ENCODE results near the gene PSD2. TPM values are rescaled to one million over a fixed set of nuclear protein-coding genes. Genes with fewer than 3 reads are reported as not detected.

PSD2 gene
- total and polyA plus RNA-seq, 2 donors (not counting 1 experiment from before 2014, with no cell fraction given) = 0.10 to 0.17 TPM

DNA sequence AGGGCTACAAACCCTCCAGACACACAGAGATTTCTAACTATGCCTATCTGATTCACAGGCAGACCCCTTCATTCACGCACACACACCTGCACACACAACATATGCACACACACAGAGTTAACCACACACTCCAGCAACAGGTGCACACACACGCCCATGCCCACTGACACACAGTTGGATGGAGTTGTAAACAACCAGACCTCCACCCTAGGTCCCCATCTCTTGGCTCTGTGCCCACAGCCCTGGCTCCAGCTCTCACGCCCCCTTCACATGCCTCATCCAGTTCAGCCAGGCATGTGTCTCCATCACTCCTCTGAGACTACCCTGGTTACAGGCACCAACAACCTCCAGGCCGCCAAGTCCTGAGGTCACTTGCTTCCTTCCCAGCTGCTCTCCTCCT is 61.1 kb downstream of the PSD2 start:
- H3K9me3 ChIP-seq (ENCODE audit: control extremely low read depth in 1 of 3, control insufficient read depth in 2 of 3, insufficient read depth in 1 of 3, low read length in 2 of 3) = no peaks in the 10 kb centered on the region
- H3K27ac Mint-ChIP-seq = no peak overlapping the region
- no peak overlapping the region for H2AFZ ChIP-seq (ENCODE audit: insufficient read depth, low read depth, low read length, poor library complexity, severe bottlenecking)
- no peak for ATAC-seq (ENCODE audit: low read depth)
- CTCF ChIA-PET = interaction anchor here (1.0 kb wide), 1 partner anchor 14 kb away, joined by 3 read pairs; no protein-coding TSS in a partner anchor
- H3K9ac ChIP-seq (ENCODE audit: low read length) = no peak overlapping the region
- TF ChIP-seq, protein P1, sequence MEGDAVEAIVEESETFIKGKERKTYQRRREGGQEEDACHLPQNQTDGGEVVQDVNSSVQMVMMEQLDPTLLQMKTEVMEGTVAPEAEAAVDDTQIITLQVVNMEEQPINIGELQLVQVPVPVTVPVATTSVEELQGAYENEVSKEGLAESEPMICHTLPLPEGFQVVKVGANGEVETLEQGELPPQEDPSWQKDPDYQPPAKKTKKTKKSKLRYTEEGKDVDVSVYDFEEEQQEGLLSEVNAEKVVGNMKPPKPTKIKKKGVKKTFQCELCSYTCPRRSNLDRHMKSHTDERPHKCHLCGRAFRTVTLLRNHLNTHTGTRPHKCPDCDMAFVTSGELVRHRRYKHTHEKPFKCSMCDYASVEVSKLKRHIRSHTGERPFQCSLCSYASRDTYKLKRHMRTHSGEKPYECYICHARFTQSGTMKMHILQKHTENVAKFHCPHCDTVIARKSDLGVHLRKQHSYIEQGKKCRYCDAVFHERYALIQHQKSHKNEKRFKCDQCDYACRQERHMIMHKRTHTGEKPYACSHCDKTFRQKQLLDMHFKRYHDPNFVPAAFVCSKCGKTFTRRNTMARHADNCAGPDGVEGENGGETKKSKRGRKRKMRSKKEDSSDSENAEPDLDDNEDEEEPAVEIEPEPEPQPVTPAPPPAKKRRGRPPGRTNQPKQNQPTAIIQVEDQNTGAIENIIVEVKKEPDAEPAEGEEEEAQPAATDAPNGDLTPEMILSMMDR (IDR thresholded peaks at IDR 0.05) = no peak
- no peak for TF ChIP-seq EZH2 (IDR thresholded peaks at IDR 0.05; ENCODE audit: borderline replicate concordance, insufficient read depth, low read depth, low read length, poor library complexity, severe bottlenecking)
- H3K36me3 ChIP-seq (replicated peaks in 1 of 2; ENCODE audit: control extremely low read depth in 1 of 2, control insufficient read depth in 1 of 2, extremely low read depth in 1 of 2, insufficient read depth in 2 of 2, low read length in 1 of 2) = no peaks in the 10 kb centered on the region
- DNase-seq = no peak
- intact Hi-C loops (cut with micrococcal nuclease) = no loop called here
- H4K20me1 ChIP-seq (ENCODE audit: control insufficient read depth, insufficient read depth, low read length, poor library complexity, severe bottlenecking) = no peaks in the 10 kb centered on the region
- no peak overlapping the region for H3K4me3 ChIP-seq (ENCODE audit: control extremely low read depth in 1 of 5, extremely low read depth in 1 of 5, insufficient read depth in 1 of 5, low read depth in 2 of 5, low read length in 4 of 5)
- H3K4me1 ChIP-seq (ENCODE audit: control insufficient read depth in 2 of 2, insufficient read depth in 2 of 2, low read length in 2 of 2) = no peaks in the 10 kb centered on the region
- H3K27me3 ChIP-seq (replicated peaks in 1 of 4; ENCODE audit: control extremely low read depth in 1 of 4, control insufficient read depth in 3 of 4, insufficient read depth in 4 of 4, low read length in 3 of 4) = peaks cover 0 to 3% (median 0%) of the 10 kb centered on the region in 4 experiments
- no peak overlapping the region for H3K4me2 ChIP-seq (replicated peaks; ENCODE audit: low read depth, low read length, poor library complexity, severe bottlenecking)
- peaks cover 4% of the 10 kb centered on the region for H3K27me3 Mint-ChIP-seq
- no peak overlapping the region for H3K27ac ChIP-seq (ENCODE audit: low read length in 2 of 2)
- H3K79me2 ChIP-seq (ENCODE audit: control insufficient read depth, insufficient read depth, low read length) = no peaks in the 10 kb centered on the region
- POLR2A ChIA-PET = no interaction called here
- no peaks in the 10 kb centered on the region for H3K9me3 Mint-ChIP-seq (ENCODE audit: insufficient read depth)
- 88% methylated on average over 4 of the region's 4 CpGs for WGBS (ENCODE audit: insufficient coverage)
- no peak overlapping the region for H3K4me3 Mint-ChIP-seq
- no peaks in the 10 kb centered on the region for H3K4me1 Mint-ChIP-seq

GRCh38 chr5:139859013-139859412 is 63.4 kb downstream of the PSD2 start:
- Mint-ChIP-seq H3K27ac (no peak overlapping the region), H3K4me3 (no peak overlapping the region), H3K9me3 (ENCODE audit: insufficient read depth) (no peaks in the 10 kb centered on the region), H3K27me3 (peaks cover 4% of the 10 kb centered on the region), H3K4me1 (peaks cover 7% of the 10 kb centered on the region)
- DNase-seq (no peak), ATAC-seq (ENCODE audit: low read depth) (no peak)
- Histone ChIP-seq H3K79me2 (ENCODE audit: control insufficient read depth, insufficient read depth, low read length) (no peaks in the 10 kb centered on the region), H3K9ac (ENCODE audit: low read length) (no peak overlapping the region), H3K27me3 (replicated peaks in 1 of 4; ENCODE audit: control extremely low read depth in 1 of 4, control insufficient read depth in 3 of 4, insufficient read depth in 4 of 4, low read length in 3 of 4) (peaks cover 0 to 3% (median 0%) of the 10 kb centered on the region in 4 experiments), H3K4me1 (ENCODE audit: control insufficient read depth in 2 of 2, insufficient read depth in 2 of 2, low read length in 2 of 2) (peaks cover 0 to 3% of the 10 kb centered on the region in 2 donors), H3K4me2 (replicated peaks; ENCODE audit: low read depth, low read length, poor library complexity, severe bottlenecking) (no peak overlapping the region), H3K36me3 (replicated peaks in 1 of 2; ENCODE audit: control extremely low read depth in 1 of 2, control insufficient read depth in 1 of 2, extremely low read depth in 1 of 2, insufficient read depth in 2 of 2, low read length in 1 of 2) (no peaks in the 10 kb centered on the region), H3K9me3 (ENCODE audit: control extremely low read depth in 1 of 3, control insufficient read depth in 2 of 3, insufficient read depth in 1 of 3, low read length in 2 of 3) (no peaks in the 10 kb centered on the region), H3K27ac (ENCODE audit: low read length in 2 of 2) (no peak overlapping the region), H4K20me1 (ENCODE audit: control insufficient read depth, insufficient read depth, low read length, poor library complexity, severe bottlenecking) (no peaks in the 10 kb centered on the region), H3K4me3 (ENCODE audit: control extremely low read depth in 1 of 5, extremely low read depth in 1 of 5, insufficient read depth in 1 of 5, low read depth in 2 of 5, low read length in 4 of 5) (no peak overlapping the region), H2AFZ (ENCODE audit: insufficient read depth, low read depth, low read length, poor library complexity, severe bottlenecking) (no peak overlapping the region)
- WGBS (ENCODE audit: insufficient coverage) = 83% methylated on average over 1 of the region's 2 CpGs
- TF ChIP-seq, protein P1 (IDR thresholded peaks at IDR 0.05) = no peak
- TF ChIP-seq EZH2 (IDR thresholded peaks at IDR 0.05; ENCODE audit: borderline replicate concordance, insufficient read depth, low read depth, low read length, poor library complexity, severe bottlenecking) = no peak
- intact Hi-C loops (cut with micrococcal nuclease) = no loop called here
- CTCF ChIA-PET = interaction anchor here (0.9 to 6.3 kb wide), 4 partner anchors 9 to 82 kb away, joined by 4 to 117 read pairs (median 21); no protein-coding TSS in a partner anchor
- POLR2A ChIA-PET = no interaction called here
